HEK293 (cell line): ENCODE data around the gene ZNF217.
A peak's percentile ranks its signal among the peaks of the same experiment; 100 is the strongest.

ENCODE experiments used
- BCL11B ChIP-seq: fragments of 450-650 bp; formaldehyde crosslinking; IDR thresholded peaks from 2 replicates; pipeline ENCODE4 v1.5.1; 2016; ENCODE audit warnings: low read depth, missing biosample characterization, missing genetic modification characterization
- BCL6B ChIP-seq: fragments of 450-650 bp; formaldehyde crosslinking; IDR thresholded peaks from 2 replicates; pipeline ENCODE4 v1.5.1; 2017; ENCODE audit warnings: missing biosample characterization, missing genetic modification characterization
- ELK4 ChIP-seq: IDR thresholded peaks from 2 replicates; pipeline ENCODE4 v1.6.1; 2011; ENCODE audit warnings: mild to moderate bottlenecking, low read depth, low read length, borderline replicate concordance
- HOXD13 ChIP-seq: sonication (generic); formaldehyde crosslinking; IDR thresholded peaks from 2 replicates; pipeline ENCODE4 v1.8.0; 2022; ENCODE audit warnings: missing genetic modification reagents, borderline replicate concordance
- KLF10 ChIP-seq: fragments of 450-650 bp; IDR thresholded peaks from 2 replicates; pipeline ENCODE4 v1.5.1; 2018; ENCODE audit warnings: missing biosample characterization, mild to moderate bottlenecking, missing genetic modification characterization
- MYNN ChIP-seq: fragments of 450-650 bp; formaldehyde crosslinking; IDR thresholded peaks from 2 replicates; pipeline ENCODE4 v1.5.1; 2016; ENCODE audit warnings: missing biosample characterization, missing genetic modification characterization, borderline replicate concordance
- MZF1 ChIP-seq: fragments of 450-650 bp; formaldehyde crosslinking; IDR thresholded peaks from 2 replicates; pipeline ENCODE4 v1.5.1; 2017; ENCODE audit warnings: missing biosample characterization, missing genetic modification characterization, borderline replicate concordance
- PBX3 ChIP-seq: sonication (generic); formaldehyde crosslinking; IDR thresholded peaks from 2 replicates; pipeline ENCODE4 v1.8.1; 2022; ENCODE audit warnings: mild to moderate bottlenecking, moderate library complexity, missing genetic modification reagents
- RBAK ChIP-seq: fragments of 450-650 bp; formaldehyde crosslinking; IDR thresholded peaks from 2 replicates; pipeline ENCODE4 v1.5.1; 2016; ENCODE audit warnings: missing biosample characterization, missing genetic modification characterization
- REPIN1 ChIP-seq: fragments of 450-650 bp; formaldehyde crosslinking; IDR thresholded peaks from 2 replicates; pipeline ENCODE4 v1.5.1; 2017; ENCODE audit warnings: missing biosample characterization, missing genetic modification characterization, low read depth
- SP2 ChIP-seq: fragments of 450-650 bp; formaldehyde crosslinking; IDR thresholded peaks from 2 replicates; pipeline ENCODE4 v1.5.1; 2016; ENCODE audit warnings: missing biosample characterization, missing genetic modification characterization
- ZBTB10 ChIP-seq: fragments of 450-650 bp; formaldehyde crosslinking; IDR thresholded peaks from 2 replicates; pipeline ENCODE4 v1.5.1; 2016; ENCODE audit warnings: missing biosample characterization, missing genetic modification characterization
- ZFP37 ChIP-seq: fragments of 450-650 bp; formaldehyde crosslinking; IDR thresholded peaks from 2 replicates; pipeline ENCODE4 v1.5.1; 2016; ENCODE audit warnings: missing biosample characterization, missing genetic modification characterization
- ZNF132 ChIP-seq: fragments of 450-650 bp; formaldehyde crosslinking; IDR thresholded peaks from 2 replicates; pipeline ENCODE4 v1.5.1; 2017; ENCODE audit warnings: missing biosample characterization, missing genetic modification characterization, borderline replicate concordance
- ZNF174 ChIP-seq: fragments of 450-650 bp; formaldehyde crosslinking; IDR thresholded peaks from 2 replicates; pipeline ENCODE4 v1.5.0; 2017; ENCODE audit warnings: missing biosample characterization, mild to moderate bottlenecking, missing genetic modification characterization
- ZNF2 ChIP-seq: fragments of 450-650 bp; formaldehyde crosslinking; IDR thresholded peaks from 2 replicates; pipeline ENCODE4 v1.5.1; 2016; ENCODE audit warnings: missing biosample characterization, missing genetic modification characterization
- ZNF274 ChIP-seq, 2 experiments: fragments of 200-500 bp in 1 of 2; fragments of 450-650 bp in 1 of 2; sonication (Bioruptor generic) in 1 of 2; formaldehyde crosslinking in 1 of 2; IDR thresholded peaks; 2 replicates each; pipeline versions ENCODE4 v1.5.1 to v1.6.1; 2014 to 2016; ENCODE audit warnings: borderline replicate concordance in 1 of 2, inconsistent platforms in 1 of 2, low read length in 1 of 2, missing biosample characterization in 1 of 2, missing genetic modification characterization in 1 of 2
- ZNF280D ChIP-seq: fragments of 450-650 bp; formaldehyde crosslinking; IDR thresholded peaks from 2 replicates; pipeline ENCODE4 v1.5.1; 2016; ENCODE audit warnings: missing biosample characterization, missing genetic modification characterization
- ZNF292 ChIP-seq: fragments of 450-650 bp; formaldehyde crosslinking; IDR thresholded peaks from 2 replicates; pipeline ENCODE4 v1.5.1; 2016; ENCODE audit warnings: low read depth, missing biosample characterization, missing genetic modification characterization, borderline replicate concordance
- ZNF518A ChIP-seq: fragments of 450-650 bp; formaldehyde crosslinking; conservative IDR thresholded peaks from 2 replicates; pipeline ENCODE4 v1.5.1; 2016; ENCODE audit warnings: low read depth, missing biosample characterization, missing genetic modification characterization
- ZNF670 ChIP-seq: fragments of 450-650 bp; formaldehyde crosslinking; IDR thresholded peaks from 2 replicates; pipeline ENCODE4 v1.5.1; 2016; ENCODE audit warnings: missing biosample characterization, missing genetic modification characterization, low read depth
- ZNF707 ChIP-seq: fragments of 450-650 bp; formaldehyde crosslinking; IDR thresholded peaks from 2 replicates; pipeline ENCODE4 v1.5.1; 2016; ENCODE audit warnings: missing biosample characterization, missing genetic modification characterization
- ZXDB ChIP-seq: fragments of 450-650 bp; formaldehyde crosslinking; IDR thresholded peaks from 2 replicates; pipeline ENCODE4 v1.5.1; 2016; ENCODE audit warnings: missing biosample characterization, missing genetic modification characterization

Gene ZNF217

GRCh38 chr20:53609491-53610445, 16.1 kb upstream of the ZNF217 start (continued):
- TF ChIP-seq BCL6B (tag by site-specific recombination) (peak; percentile 58; the same call in 1 of the 2 replicates), SP2 (tag by site-specific recombination) (peak; percentile 57), BCL11B (no peak), ZNF707 (tag by site-specific recombination) (no peak), PBX3 (CRISPR knock-in tag) (no peak), MZF1 (tag by site-specific recombination) (peak; percentile 84), ZFP37 (tag by site-specific recombination) (peak; percentile 55; the same call in 1 of the 2 replicates), HOXD13 (CRISPR knock-in tag) (no peak), ZNF292 (no peak), RBAK (tag by site-specific recombination) (no peak), ZNF670 (no peak), ZBTB10 (0 out of 2 replicates have a peak, but pooled peaks have one; percentile 51), ZNF280D (tag by site-specific recombination) (no peak), ZNF518A (tag by site-specific recombination) (peak; percentile 49; the same call in 1 of the 2 replicates), MYNN (tag by site-specific recombination) (no peak), ZNF2 (tag by site-specific recombination) (peak; percentile 100), ZNF132 (tag by site-specific recombination) (no peak), ZXDB (peak; percentile 97), ZNF274 (IDR thresholded peaks at IDR 0.05; ENCODE audit: low read length) (no peak), ZNF274 (tag by site-specific recombination; IDR thresholded peaks at IDR 0.05; ENCODE audit: borderline replicate concordance) (no peak), ELK4 (no peak), ZNF174 (no peak), KLF10 (tag by site-specific recombination) (peak; percentile 98), REPIN1 (tag by site-specific recombination) (no peak)
